HepG2 (cell line): Measurements from ENCODE around the gene CASP7. TPM values are rescaled to one million over a fixed set of nuclear protein-coding genes. Genes with fewer than 3 reads are reported as not detected.

Source experiments
- ATAC-seq: fragments of 200-7000 bp; cut with Tn5 transposase; 3 replicates; pipeline ENCODE4 v1.9.1; 2020; ENCODE audit warnings: mild to moderate bottlenecking, moderate library complexity
- BruUV-seq: library from RNA; stranded (reverse); fragments of 400-500 nt; replicated peaks from 2 replicates; lab custom pipeline; 2021; lab: Mats Ljungman, UMichigan
- CTCF ChIA-PET: fragments of 300-600 bp; formaldehyde crosslinking; extraction: SDS; loops from one replicate; lab custom pipeline; 2021; ENCODE audit warnings: low total read pairs, inconsistent platforms, low intra/inter-chr PET ratio; lab: Yijun Ruan, JAX
- POLR2A ChIA-PET: fragments of 350-600 bp; sonication (Branson Sonifier 250); formaldehyde crosslinking; loops from one replicate; lab custom pipeline; 2020; ENCODE audit warnings: antibody characterized with exemption, inconsistent platforms; lab: Yijun Ruan, JAX
- DNase-seq: peaks from one replicate; pipeline ENCODE4 v3.0.0-alpha.2; 2015; ENCODE audit warnings: low spot score
- FAIRE-seq: peaks from 3 replicates; lab custom pipeline; 2011; peaks lifted over from hg19 to GRCh38; lab: Jason Lieb, UNC
- H2AFZ ChIP-seq: one replicate; pipeline ENCODE4 v1.6.1; 2011; ENCODE audit warnings: low read length, inconsistent platforms
- H3K27ac ChIP-seq: fragments of 300-600 bp; 3 replicates; pipeline ENCODE4 v1.8.0; 2011; ENCODE audit warnings: mixed run types, mild to moderate bottlenecking, mixed read lengths, low read length, inconsistent platforms; ENCODE audit not compliant: insufficient read depth; ENCODE audit errors: extremely low read length
- H3K27me3 ChIP-seq, 2 experiments: fragments of 200-600 bp in 1 of 2; 2 replicates in 1 of 2; 3 replicates in 1 of 2; pipeline versions ENCODE4 v1.6.0 to v1.8.0; 2011; ENCODE audit warnings: low read length in 2 of 2, mild to moderate bottlenecking in 2 of 2, moderate library complexity in 2 of 2, inconsistent platforms in 1 of 2; ENCODE audit not compliant: insufficient read depth in 2 of 2, control insufficient read depth in 1 of 2
- H3K36me3 ChIP-seq, 2 experiments: fragments of 200-600 bp in 1 of 2; replicated peaks in 1 of 2; 2 replicates in 1 of 2; 3 replicates in 1 of 2; pipeline versions ENCODE4 v1.5.1 to v1.8.0; 2011; ENCODE audit warnings: low read length in 2 of 2, inconsistent platforms in 1 of 2; ENCODE audit not compliant: insufficient read depth in 2 of 2, control insufficient read depth in 1 of 2
- H3K4me1 ChIP-seq: 2 replicates; pipeline ENCODE4 v1.5.1; 2012; ENCODE audit warnings: low read length, inconsistent platforms; ENCODE audit not compliant: insufficient read depth
- H3K4me2 ChIP-seq: 2 replicates; pipeline ENCODE4 v1.6.0; 2011; ENCODE audit warnings: low read depth, low read length, inconsistent platforms
- H3K4me3 ChIP-seq, 3 experiments: fragments of 200-600 bp in 1 of 3; sonication (generic), shearing (Covaris generic) in 1 of 3; replicated peaks in 1 of 3; 2 replicates each; pipeline ENCODE4 v1.5.1; 2011 to 2016; ENCODE audit warnings: low read length in 3 of 3, inconsistent platforms in 2 of 3, low read depth in 2 of 3, mild to moderate bottlenecking in 2 of 3, control low read depth in 1 of 3, mixed read lengths in 1 of 3; ENCODE audit not compliant: insufficient read depth in 1 of 3
- H3K79me2 ChIP-seq: one replicate; pipeline ENCODE4 v1.6.1; 2011; ENCODE audit warnings: low read length, inconsistent platforms; ENCODE audit not compliant: insufficient read depth
- H3K9ac ChIP-seq: 2 replicates; pipeline ENCODE4 v1.6.0; 2011; ENCODE audit warnings: mild to moderate bottlenecking, low read depth, low read length, inconsistent platforms; ENCODE audit not compliant: insufficient read depth
- H3K9me3 ChIP-seq: 2 replicates; pipeline ENCODE4 v1.5.1; 2012; ENCODE audit warnings: mild to moderate bottlenecking, low read length
- H4K20me1 ChIP-seq: 2 replicates; pipeline ENCODE4 v1.6.0; 2011; ENCODE audit warnings: inconsistent platforms, mild to moderate bottlenecking, low read length, moderate library complexity; ENCODE audit not compliant: insufficient read depth
- ATF7-NPFF ChIP-seq: sonication (generic); formaldehyde crosslinking; IDR thresholded peaks from 2 replicates; pipeline ENCODE4 v1.8.1; 2023; ENCODE audit warnings: mild to moderate bottlenecking, low read depth, missing genetic modification reagents, moderate library complexity
- E2F2 ChIP-seq: sonication (generic); formaldehyde crosslinking; IDR thresholded peaks from 2 replicates; pipeline ENCODE4 v1.4.0; 2020; ENCODE audit warnings: missing genetic modification reagents, borderline replicate concordance
- GLI4 ChIP-seq: sonication (generic); formaldehyde crosslinking; IDR thresholded peaks from 2 replicates; pipeline ENCODE4 v1.5.1; 2020; ENCODE audit warnings: missing genetic modification reagents, mild to moderate bottlenecking, moderate library complexity, borderline replicate concordance
- GPBP1L1 ChIP-seq: sonication (generic); formaldehyde crosslinking; IDR thresholded peaks from 2 replicates; pipeline ENCODE4 v1.5.0; 2020; ENCODE audit warnings: mild to moderate bottlenecking, missing genetic modification reagents
- GPN1 ChIP-seq: sonication (generic); formaldehyde crosslinking; IDR thresholded peaks from 2 replicates; pipeline ENCODE4 v1.5.1; 2020; ENCODE audit warnings: missing genetic modification reagents, borderline replicate concordance
- JDP2 ChIP-seq: sonication (generic); formaldehyde crosslinking; IDR thresholded peaks from 2 replicates; pipeline ENCODE4 v1.8.1; 2022; ENCODE audit warnings: missing genetic modification reagents, borderline replicate concordance
- MAZ ChIP-seq, 2 experiments: sonication (generic) in 1 of 2; formaldehyde crosslinking in 1 of 2; IDR thresholded peaks; 2 replicates each; pipeline versions ENCODE4 v1.5.0 to v1.6.1; 2012 to 2020; ENCODE audit warnings: low read depth in 2 of 2, mild to moderate bottlenecking in 2 of 2, borderline replicate concordance in 1 of 2, improper control_type of control experiment in 1 of 2, low read length in 1 of 2, missing genetic modification reagents in 1 of 2, moderate library complexity in 1 of 2
- MTF2 ChIP-seq: sonication (generic); formaldehyde crosslinking; IDR thresholded peaks from 2 replicates; pipeline ENCODE4 v1.5.0; 2020; ENCODE audit warnings: missing genetic modification reagents, borderline replicate concordance
- NFKBIZ ChIP-seq: IDR thresholded peaks from 2 replicates; pipeline ENCODE4 v1.6.1; 2018; ENCODE audit warnings: missing genetic modification reagents, missing compliant biosample characterization
- NONO ChIP-seq, 2 experiments: fragments of 450-650 bp in 1 of 2; sonication (generic) in 1 of 2; formaldehyde crosslinking in 1 of 2; IDR thresholded peaks in 1 of 2; conservative IDR thresholded peaks in 1 of 2; 2 replicates each; pipeline versions ENCODE4 v1.6.1 to v1.8.0; 2017 to 2022; ENCODE audit warnings: mild to moderate bottlenecking in 1 of 2, missing genetic modification reagents in 1 of 2, moderate library complexity in 1 of 2
- PHF5A ChIP-seq: IDR thresholded peaks from one replicate; pipeline ENCODE4 v1.6.1; 2018; ENCODE audit warnings: low read depth, missing genetic modification reagents; ENCODE audit not compliant: unreplicated experiment
- REPIN1 ChIP-seq: sonication (generic); formaldehyde crosslinking; IDR thresholded peaks from 2 replicates; pipeline ENCODE4 v1.8.0; 2022; ENCODE audit warnings: missing genetic modification reagents, low read depth, mild to moderate bottlenecking, borderline replicate concordance
- SAP130 ChIP-seq: IDR thresholded peaks from 2 replicates; pipeline ENCODE4 v1.6.1; 2016; ENCODE audit warnings: low read depth
- SPEN ChIP-seq: sonication (generic); formaldehyde crosslinking; IDR thresholded peaks from 2 replicates; pipeline ENCODE4 v1.5.1; 2020; ENCODE audit warnings: low read depth, mild to moderate bottlenecking, missing genetic modification reagents
- YY1 ChIP-seq: IDR thresholded peaks from 2 replicates; pipeline ENCODE4 v1.6.1; 2011; ENCODE audit warnings: low read length, low read depth, moderate library complexity, mild to moderate bottlenecking; ENCODE audit not compliant: insufficient read depth, insufficient replicate concordance
- ZBTB34 ChIP-seq: sonication (generic); formaldehyde crosslinking; IDR thresholded peaks from 2 replicates; pipeline ENCODE4 v1.8.0; 2022; ENCODE audit warnings: mild to moderate bottlenecking, missing genetic modification reagents
- ZNF337 ChIP-seq: sonication (generic); formaldehyde crosslinking; IDR thresholded peaks from 2 replicates; pipeline ENCODE4 v1.5.1; 2020; ENCODE audit warnings: missing genetic modification reagents, low read depth, mild to moderate bottlenecking, borderline replicate concordance
- ZNF530 ChIP-seq: sonication (generic); formaldehyde crosslinking; IDR thresholded peaks from 2 replicates; pipeline ENCODE4 v1.5.0; 2020; ENCODE audit warnings: low read depth, mild to moderate bottlenecking, missing genetic modification reagents
- ZNF569 ChIP-seq: sonication (generic); formaldehyde crosslinking; IDR thresholded peaks from 2 replicates; pipeline ENCODE4 v1.5.0; 2020; ENCODE audit warnings: mild to moderate bottlenecking, missing genetic modification reagents, moderate library complexity, borderline replicate concordance
- ZNF674 ChIP-seq: sonication (generic); formaldehyde crosslinking; IDR thresholded peaks from 2 replicates; pipeline ENCODE4 v1.5.0; 2020; ENCODE audit warnings: low read depth, mild to moderate bottlenecking, missing genetic modification reagents
- WGBS: methylation state at CpG from one replicate; pipeline ENCODE4 v1.1.6; 2017; ENCODE audit warnings: low lambda C conversion rate; 5-methylcytosine and 5-hydroxymethylcytosine counted together
- in situ Hi-C: cut with HindIII; loops from 2 replicates; pipeline ENCODE4 v1.10.0; 2017; ENCODE audit warnings: low pct_unique_long_range_greater_than_20kb; ENCODE audit not compliant: extremely low pct_ligation_motif_present
- intact Hi-C: fragments of 100-400 bp; cut with micrococcal nuclease; formaldehyde crosslinking; loops from one replicate; pipeline ENCODE4 v1.10.0; 2022; ENCODE audit not compliant: unreplicated experiment
- polyA plus RNA-seq, 8 experiments: library from polyadenylated mRNA; depleted of rRNA in 3 of 8; stranded (reverse) in 7 of 8; unstranded in 1 of 8; fragments of >200 nt; fragmentation: Illumina TruSeq in 4 of 8; extraction: Trizol in 4 of 8; gene quantifications; 2 replicates each; pipeline versions ENCODE4 v1.2.1 to v1.2.3, GENCODE V29; 2011 to 2016; ENCODE audit warnings: low read depth in 4 of 8, missing spikeins in 1 of 8, mixed read lengths in 1 of 8; ENCODE audit not compliant: insufficient read depth in 1 of 8
- total RNA-seq, 5 experiments: library from RNA; depleted of rRNA; stranded (reverse); fragments of >200 nt; fragmentation: Illumina TruSeq; extraction: Trizol; gene quantifications; 2 replicates each; pipeline ENCODE4 v1.2.3, GENCODE V29; 2016; ENCODE audit warnings: low read depth in 1 of 5

The CASP7 gene
- total and polyA plus RNA-seq, 2 of the 13 experiments (the other 11 are each of a cell fraction or from before 2014, with no cell fraction given) = 11.9 to 39.3 TPM

- POLR2A ChIA-PET = no interaction called here
- H3K36me3 ChIP-seq = no peaks in the 10 kb centered on the region
- H3K4me2 ChIP-seq = no peak overlapping the region
- ATAC-seq (no peak), DNase-seq (no peak), FAIRE-seq (no peak)
- peaks cover 7% of the 10 kb centered on the region; the same call in 1 of the 2 replicates for H3K4me1 ChIP-seq
- CTCF ChIA-PET = no interaction called here
- H3K4me3 ChIP-seq = no peak overlapping the region
- intact Hi-C loops = no loop called here
- no peaks in the 10 kb centered on the region for H3K9me3 ChIP-seq
- no peak for TF ChIP-seq ZBTB34 (CRISPR knock-in tag)
- no peak for TF ChIP-seq ZNF569 (CRISPR knock-in tag)
- no peak for TF ChIP-seq NFKBIZ
- no peak for TF ChIP-seq YY1
- TF ChIP-seq ZNF337 (CRISPR knock-in tag) = no peak
- no peak for TF ChIP-seq JDP2 (CRISPR knock-in tag)
- no peak for TF ChIP-seq GLI4 (CRISPR knock-in tag)
- TF ChIP-seq ZNF530 (CRISPR knock-in tag) = no peak
- no peak for TF ChIP-seq GPBP1L1 (CRISPR knock-in tag)
- no peak for TF ChIP-seq PHF5A (CRISPR knock-in tag)
- no peak for TF ChIP-seq SAP130 (CRISPR knock-in tag)
- TF ChIP-seq MTF2 = no peak
- TF ChIP-seq NONO (IDR thresholded peaks at IDR 0.05) = no peak
- no peak for TF ChIP-seq NONO (CRISPR knock-in tag; conservative IDR thresholded peaks at IDR 0.05)
- TF ChIP-seq E2F2 (CRISPR knock-in tag) = no peak
- no peak for TF ChIP-seq MAZ (IDR thresholded peaks at IDR 0.05; ENCODE audit: borderline replicate concordance, low read depth, low read length)
- no peak for TF ChIP-seq MAZ (CRISPR knock-in tag; IDR thresholded peaks at IDR 0.05; ENCODE audit: low read depth)
- no peak for TF ChIP-seq ATF7-NPFF
- TF ChIP-seq GPN1 (CRISPR knock-in tag) = no peak
- no peak for TF ChIP-seq SPEN (CRISPR knock-in tag)
- TF ChIP-seq REPIN1 (CRISPR knock-in tag) = no peak
- TF ChIP-seq ZNF674 (CRISPR knock-in tag) = no peak
- no peaks in the 10 kb centered on the region for H3K79me2 ChIP-seq
- no peaks in the 10 kb centered on the region for H4K20me1 ChIP-seq
- no peak overlapping the region for H2AFZ ChIP-seq
- no TSS peak for BruUV-seq
- H3K9ac ChIP-seq = no peak overlapping the region
- H3K27me3 ChIP-seq = no peaks in the 10 kb centered on the region
- WGBS = 11% methylated on average over 1 of the region's 1 CpG
- in situ Hi-C loops = no loop called here
- H3K27ac ChIP-seq = no peak overlapping the region
These were observed 56.9 kb downstream of the CASP7 start for GRCh38 chr10:113736576-113736975.
